HepG2 (cell line): ENCODE results near the gene STIM1. TPM values are rescaled to one million over a fixed set of nuclear protein-coding genes. Genes with fewer than 3 reads are reported as not detected.

Experiments used
- ATAD3A ChIP-seq: sonication (generic); formaldehyde crosslinking; IDR thresholded peaks from 2 replicates; pipeline ENCODE4 v1.4.0; 2020; ENCODE audit warnings: missing genetic modification reagents
- BORCS8-MEF2B ChIP-seq: sonication (generic); formaldehyde crosslinking; IDR thresholded peaks from 2 replicates; pipeline ENCODE4 v1.8.0; 2022; ENCODE audit warnings: mild to moderate bottlenecking, missing genetic modification reagents
- CEBPB ChIP-seq: IDR thresholded peaks from 2 replicates; pipeline ENCODE4 v1.6.1; 2011; ENCODE audit warnings: low read depth, low read length, improper control_type of control experiment, borderline replicate concordance
- DNMT1 ChIP-seq: sonication (generic); formaldehyde crosslinking; IDR thresholded peaks from 2 replicates; pipeline ENCODE4 v1.5.1; 2020; ENCODE audit warnings: mild to moderate bottlenecking, missing genetic modification reagents
- FOXJ3 ChIP-seq: sonication (generic); formaldehyde crosslinking; IDR thresholded peaks from 2 replicates; pipeline ENCODE4 v1.4.0; 2020; ENCODE audit warnings: missing genetic modification reagents, mild to moderate bottlenecking, borderline replicate concordance
- IRX3 ChIP-seq: sonication (generic); formaldehyde crosslinking; IDR thresholded peaks from 2 replicates; pipeline ENCODE4 v1.8.1; 2023; ENCODE audit warnings: mild to moderate bottlenecking, low read depth, missing genetic modification reagents, borderline replicate concordance
- JUNB ChIP-seq: sonication (generic); formaldehyde crosslinking; IDR thresholded peaks from 2 replicates; pipeline ENCODE4 v1.8.0; 2022; ENCODE audit warnings: missing genetic modification reagents, mild to moderate bottlenecking, borderline replicate concordance
- KAT7 ChIP-seq: IDR thresholded peaks from 2 replicates; pipeline ENCODE4 v1.6.1; 2018; ENCODE audit warnings: borderline replicate concordance, missing compliant biosample characterization
- MATR3 ChIP-seq: sonication (generic); formaldehyde crosslinking; IDR thresholded peaks from 2 replicates; pipeline ENCODE4 v1.4.0; 2020; ENCODE audit warnings: missing genetic modification reagents
- MBNL3 ChIP-seq: fragments of 250-450 bp; sonication (Bioruptor Pico); conservative IDR thresholded peaks from 2 replicates; pipeline ENCODE4 v1.8.0; 2022; ENCODE audit warnings: mild to moderate bottlenecking, inconsistent platforms
- NONO ChIP-seq, 2 experiments: fragments of 450-650 bp in 1 of 2; sonication (generic) in 1 of 2; formaldehyde crosslinking in 1 of 2; IDR thresholded peaks in 1 of 2; conservative IDR thresholded peaks in 1 of 2; 2 replicates each; pipeline versions ENCODE4 v1.6.1 to v1.8.0; 2017 to 2022; ENCODE audit warnings: mild to moderate bottlenecking in 1 of 2, missing genetic modification reagents in 1 of 2, moderate library complexity in 1 of 2
- NR3C1 ChIP-seq: sonication (generic); formaldehyde crosslinking; IDR thresholded peaks from 2 replicates; pipeline ENCODE4 v1.4.0; 2020; ENCODE audit warnings: missing genetic modification reagents
- POLR2G ChIP-seq: fragments of 200-400 bp; formaldehyde crosslinking; IDR thresholded peaks from 2 replicates; pipeline ENCODE4 v1.6.1; 2018; ENCODE audit warnings: mild to moderate bottlenecking, low read depth, low read length, moderate library complexity
- PRPF4 ChIP-seq: fragments of 200-400 bp; formaldehyde crosslinking; IDR thresholded peaks from 2 replicates; pipeline ENCODE4 v1.6.1; 2016; ENCODE audit warnings: low read length, low read depth; ENCODE audit not compliant: poor library complexity, severe bottlenecking
- SATB2 ChIP-seq: sonication (generic); formaldehyde crosslinking; IDR thresholded peaks from 2 replicates; pipeline ENCODE4 v1.5.0; 2020; ENCODE audit warnings: missing genetic modification reagents
- SMARCC2 ChIP-seq: fragments of 450-650 bp; IDR thresholded peaks from 2 replicates; pipeline ENCODE4 v1.6.1; 2017; ENCODE audit warnings: antibody characterized with exemption, mild to moderate bottlenecking
- SP4 ChIP-seq: sonication (generic); formaldehyde crosslinking; IDR thresholded peaks from 2 replicates; pipeline ENCODE4 v1.8.1; 2023; ENCODE audit warnings: mild to moderate bottlenecking, missing genetic modification reagents
- ZBTB3 ChIP-seq: sonication (generic); formaldehyde crosslinking; IDR thresholded peaks from 2 replicates; pipeline ENCODE4 v1.4.0; 2020; ENCODE audit warnings: low read depth, mild to moderate bottlenecking, moderate library complexity, missing genetic modification reagents, borderline replicate concordance
- ZC3H13 ChIP-seq: sonication (generic); formaldehyde crosslinking; IDR thresholded peaks from 2 replicates; pipeline ENCODE4 v1.8.1; 2023; ENCODE audit warnings: mild to moderate bottlenecking, missing genetic modification reagents, moderate library complexity
- ZFP82 ChIP-seq: sonication (generic); formaldehyde crosslinking; IDR thresholded peaks from 2 replicates; pipeline ENCODE4 v1.5.1; 2020; ENCODE audit warnings: mild to moderate bottlenecking, missing genetic modification reagents, borderline replicate concordance
- ZSCAN20 ChIP-seq: sonication (generic); formaldehyde crosslinking; IDR thresholded peaks from 2 replicates; pipeline ENCODE4 v1.4.0; 2020; ENCODE audit warnings: missing genetic modification reagents, mild to moderate bottlenecking, borderline replicate concordance
- ZSCAN21 ChIP-seq: sonication (generic); formaldehyde crosslinking; IDR thresholded peaks from 2 replicates; pipeline ENCODE4 v1.8.0; 2022; ENCODE audit warnings: mild to moderate bottlenecking, missing genetic modification reagents, moderate library complexity, borderline replicate concordance
- polyA plus RNA-seq, 8 experiments: library from polyadenylated mRNA; depleted of rRNA in 3 of 8; stranded (reverse) in 7 of 8; unstranded in 1 of 8; fragments of >200 nt; fragmentation: Illumina TruSeq in 4 of 8; extraction: Trizol in 4 of 8; gene quantifications; 2 replicates each; pipeline versions ENCODE4 v1.2.1 to v1.2.3, GENCODE V29; 2011 to 2016; ENCODE audit warnings: low read depth in 4 of 8, missing spikeins in 1 of 8, mixed read lengths in 1 of 8; ENCODE audit not compliant: insufficient read depth in 1 of 8
- total RNA-seq, 5 experiments: library from RNA; depleted of rRNA; stranded (reverse); fragments of >200 nt; fragmentation: Illumina TruSeq; extraction: Trizol; gene quantifications; 2 replicates each; pipeline ENCODE4 v1.2.3, GENCODE V29; 2016; ENCODE audit warnings: low read depth in 1 of 5
- TF ChIP-seq, protein P1 (sequence below): sonication (generic); formaldehyde crosslinking; IDR thresholded peaks from 2 replicates; pipeline ENCODE4 v1.5.1; 2020; ENCODE audit warnings: mild to moderate bottlenecking, missing genetic modification reagents, moderate library complexity
- TF ChIP-seq, protein P2 (sequence below): sonication (generic); formaldehyde crosslinking; conservative IDR thresholded peaks from 2 replicates; pipeline ENCODE4 v1.8.0; 2022; ENCODE audit warnings: mild to moderate bottlenecking, moderate library complexity, missing genetic modification reagents
- TF ChIP-seq, protein P3 (sequence below): conservative IDR thresholded peaks from 2 replicates; pipeline ENCODE4 v1.6.1; 2018; ENCODE audit warnings: missing genetic modification reagents

STIM1 gene
- total and polyA plus RNA-seq, 2 of the 13 experiments (the other 11 are each of a cell fraction or from before 2014, with no cell fraction given): 19.2 to 28.5 TPM

DNA sequence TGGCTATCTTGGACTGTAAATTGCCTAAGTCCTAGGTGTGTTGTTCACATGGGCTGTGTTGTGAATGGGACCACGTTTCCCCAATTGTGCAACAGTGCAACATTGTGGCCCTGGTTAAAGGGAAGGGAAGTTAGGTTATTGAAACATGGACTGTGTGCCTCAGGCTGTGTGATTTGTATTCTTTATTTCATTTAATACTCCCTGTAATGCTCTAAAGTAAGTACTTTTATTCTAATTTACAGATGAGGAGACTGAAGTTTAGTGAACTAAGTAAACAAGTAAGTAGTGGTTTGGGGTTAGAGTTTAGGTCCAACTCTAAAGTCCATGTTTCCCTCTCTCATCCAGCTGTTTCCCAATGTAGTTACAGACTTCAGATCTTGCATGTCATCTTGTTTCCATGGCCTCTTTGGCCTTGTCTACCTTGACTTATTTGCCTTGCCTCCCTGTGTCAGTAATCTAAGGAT, 77.7 kb downstream of the STIM1 start (continued):
- TF ChIP-seq, protein P1, sequence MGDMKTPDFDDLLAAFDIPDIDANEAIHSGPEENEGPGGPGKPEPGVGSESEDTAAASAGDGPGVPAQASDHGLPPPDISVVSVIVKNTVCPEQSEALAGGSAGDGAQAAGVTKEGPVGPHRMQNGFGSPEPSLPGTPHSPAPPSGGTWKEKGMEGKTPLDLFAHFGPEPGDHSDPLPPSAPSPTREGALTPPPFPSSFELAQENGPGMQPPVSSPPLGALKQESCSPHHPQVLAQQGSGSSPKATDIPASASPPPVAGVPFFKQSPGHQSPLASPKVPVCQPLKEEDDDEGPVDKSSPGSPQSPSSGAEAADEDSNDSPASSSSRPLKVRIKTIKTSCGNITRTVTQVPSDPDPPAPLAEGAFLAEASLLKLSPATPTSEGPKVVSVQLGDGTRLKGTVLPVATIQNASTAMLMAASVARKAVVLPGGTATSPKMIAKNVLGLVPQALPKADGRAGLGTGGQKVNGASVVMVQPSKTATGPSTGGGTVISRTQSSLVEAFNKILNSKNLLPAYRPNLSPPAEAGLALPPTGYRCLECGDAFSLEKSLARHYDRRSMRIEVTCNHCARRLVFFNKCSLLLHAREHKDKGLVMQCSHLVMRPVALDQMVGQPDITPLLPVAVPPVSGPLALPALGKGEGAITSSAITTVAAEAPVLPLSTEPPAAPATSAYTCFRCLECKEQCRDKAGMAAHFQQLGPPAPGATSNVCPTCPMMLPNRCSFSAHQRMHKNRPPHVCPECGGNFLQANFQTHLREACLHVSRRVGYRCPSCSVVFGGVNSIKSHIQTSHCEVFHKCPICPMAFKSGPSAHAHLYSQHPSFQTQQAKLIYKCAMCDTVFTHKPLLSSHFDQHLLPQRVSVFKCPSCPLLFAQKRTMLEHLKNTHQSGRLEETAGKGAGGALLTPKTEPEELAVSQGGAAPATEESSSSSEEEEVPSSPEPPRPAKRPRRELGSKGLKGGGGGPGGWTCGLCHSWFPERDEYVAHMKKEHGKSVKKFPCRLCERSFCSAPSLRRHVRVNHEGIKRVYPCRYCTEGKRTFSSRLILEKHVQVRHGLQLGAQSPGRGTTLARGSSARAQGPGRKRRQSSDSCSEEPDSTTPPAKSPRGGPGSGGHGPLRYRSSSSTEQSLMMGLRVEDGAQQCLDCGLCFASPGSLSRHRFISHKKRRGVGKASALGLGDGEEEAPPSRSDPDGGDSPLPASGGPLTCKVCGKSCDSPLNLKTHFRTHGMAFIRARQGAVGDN (CRISPR knock-in tag): no peak
- TF ChIP-seq ZC3H13 (CRISPR knock-in tag) (no peak), SP4 (CRISPR knock-in tag) (no peak), IRX3 (CRISPR knock-in tag) (no peak), CEBPB (peak; percentile 97), ZSCAN20 (CRISPR knock-in tag) (no peak), PRPF4 (no peak), BORCS8-MEF2B (CRISPR knock-in tag) (no peak), ATAD3A (CRISPR knock-in tag) (no peak), ZFP82 (CRISPR knock-in tag) (no peak), NR3C1 (CRISPR knock-in tag) (no peak), JUNB (no peak), DNMT1 (CRISPR knock-in tag) (no peak), SMARCC2 (no peak), POLR2G (no peak), ZSCAN21 (CRISPR knock-in tag) (peak; percentile 60; the same call in 1 of the 2 replicates), NONO (IDR thresholded peaks at IDR 0.05) (no peak), NONO (CRISPR knock-in tag; conservative IDR thresholded peaks at IDR 0.05) (no peak), KAT7 (CRISPR knock-in tag) (0 out of 2 replicates have a peak, but pooled peaks have one; percentile 42), MBNL3 (CRISPR knock-in tag) (no peak), MATR3 (CRISPR knock-in tag) (no peak), ZBTB3 (no peak), SATB2 (CRISPR knock-in tag) (no peak), FOXJ3 (CRISPR knock-in tag) (peak; percentile 93; the same call in 1 of the 2 replicates)
- TF ChIP-seq, protein P2, sequence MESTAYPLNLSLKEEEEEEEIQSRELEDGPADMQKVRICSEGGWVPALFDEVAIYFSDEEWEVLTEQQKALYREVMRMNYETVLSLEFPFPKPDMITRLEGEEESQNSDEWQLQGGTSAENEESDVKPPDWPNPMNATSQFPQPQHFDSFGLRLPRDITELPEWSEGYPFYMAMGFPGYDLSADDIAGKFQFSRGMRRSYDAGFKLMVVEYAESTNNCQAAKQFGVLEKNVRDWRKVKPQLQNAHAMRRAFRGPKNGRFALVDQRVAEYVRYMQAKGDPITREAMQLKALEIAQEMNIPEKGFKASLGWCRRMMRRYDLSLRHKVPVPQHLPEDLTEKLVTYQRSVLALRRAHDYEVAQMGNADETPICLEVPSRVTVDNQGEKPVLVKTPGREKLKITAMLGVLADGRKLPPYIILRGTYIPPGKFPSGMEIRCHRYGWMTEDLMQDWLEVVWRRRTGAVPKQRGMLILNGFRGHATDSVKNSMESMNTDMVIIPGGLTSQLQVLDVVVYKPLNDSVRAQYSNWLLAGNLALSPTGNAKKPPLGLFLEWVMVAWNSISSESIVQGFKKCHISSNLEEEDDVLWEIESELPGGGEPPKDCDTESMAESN: no peak
- TF ChIP-seq, protein P3, sequence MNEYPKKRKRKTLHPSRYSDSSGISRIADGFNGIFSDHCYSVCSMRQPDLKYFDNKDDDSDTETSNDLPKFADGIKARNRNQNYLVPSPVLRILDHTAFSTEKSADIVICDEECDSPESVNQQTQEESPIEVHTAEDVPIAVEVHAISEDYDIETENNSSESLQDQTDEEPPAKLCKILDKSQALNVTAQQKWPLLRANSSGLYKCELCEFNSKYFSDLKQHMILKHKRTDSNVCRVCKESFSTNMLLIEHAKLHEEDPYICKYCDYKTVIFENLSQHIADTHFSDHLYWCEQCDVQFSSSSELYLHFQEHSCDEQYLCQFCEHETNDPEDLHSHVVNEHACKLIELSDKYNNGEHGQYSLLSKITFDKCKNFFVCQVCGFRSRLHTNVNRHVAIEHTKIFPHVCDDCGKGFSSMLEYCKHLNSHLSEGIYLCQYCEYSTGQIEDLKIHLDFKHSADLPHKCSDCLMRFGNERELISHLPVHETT: no peak
